Measurements from ENCODE around the gene RELA.

RELA gene

DNA sequence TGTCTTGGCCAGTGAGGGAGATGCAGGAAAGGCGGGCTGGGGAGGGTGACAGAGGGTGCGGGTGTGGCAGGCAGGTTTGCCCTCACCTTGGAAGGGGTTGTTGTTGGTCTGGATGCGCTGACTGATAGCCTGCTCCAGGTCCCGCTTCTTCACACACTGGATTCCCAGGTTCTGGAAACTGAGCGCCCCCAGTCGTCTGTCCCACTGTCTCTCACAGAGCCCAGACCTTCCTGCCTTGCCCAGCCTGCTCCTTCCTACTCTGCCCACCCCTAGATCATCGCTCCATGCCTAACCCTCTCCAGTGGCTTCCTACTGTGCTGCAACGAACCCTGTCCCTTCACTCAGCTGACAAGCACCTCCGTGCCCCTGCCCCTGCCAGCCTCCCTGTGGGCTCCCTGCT is 2.7 kb downstream of the RELA start:
- in situ Hi-C loops (cut with HindIII; ENCODE audit: low pct_unique_long_range_greater_than_20kb, low sequenced_read_pairs) = no loop called here
- TF ChIP-seq JUND (IDR thresholded peaks at IDR 0.05; ENCODE audit: low read depth) = no peak
- DNase-seq (ENCODE audit: low read depth in 1 of 2, low spot score in 1 of 2) = no peak

DNA sequence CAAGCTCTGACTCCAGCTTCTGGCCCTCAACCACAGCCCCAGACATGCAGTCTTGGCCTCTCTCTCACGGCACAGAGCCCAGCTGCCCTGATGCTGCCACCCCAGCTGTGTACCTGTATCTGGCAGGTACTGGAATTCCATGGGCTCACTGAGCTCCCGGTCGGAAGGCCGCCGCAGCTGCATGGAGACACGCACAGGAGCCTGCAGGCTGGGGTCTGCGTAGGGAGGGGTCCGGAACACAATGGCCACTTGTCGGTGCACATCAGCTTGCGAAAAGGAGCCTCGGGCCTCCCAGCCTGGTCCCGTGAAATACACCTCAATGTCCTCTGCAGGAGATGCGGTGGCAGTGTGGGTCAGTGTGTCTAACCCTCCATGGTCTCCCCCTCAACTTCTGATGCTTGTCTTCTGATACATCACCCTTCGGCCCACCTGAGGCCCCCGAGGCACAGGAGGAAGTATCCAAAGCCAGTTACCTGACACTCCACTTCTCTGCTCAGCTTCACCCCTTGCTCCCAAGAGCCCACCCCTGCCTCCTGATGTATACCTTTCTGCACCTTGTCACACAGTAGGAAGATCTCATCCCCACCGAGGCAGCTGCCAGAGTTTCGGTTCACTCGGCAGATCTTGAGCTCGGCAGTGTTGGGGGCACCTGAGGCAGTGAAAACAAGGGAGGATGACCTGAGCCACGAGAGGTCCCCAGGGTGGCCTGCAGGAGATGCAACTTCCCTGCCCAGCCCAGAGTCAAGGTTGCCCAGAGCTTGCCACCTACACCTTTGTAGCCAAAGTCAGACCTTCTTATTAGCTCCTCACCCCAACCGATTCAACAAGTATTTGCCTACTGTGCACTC is 4.3 kb downstream of the RELA start:
- DNase-seq (ENCODE audit: low read depth in 1 of 2, low spot score in 1 of 2) = no peak
- in situ Hi-C loops (cut with HindIII; ENCODE audit: low pct_unique_long_range_greater_than_20kb, low sequenced_read_pairs) = no loop called here
- no peak for TF ChIP-seq JUND (IDR thresholded peaks at IDR 0.05; ENCODE audit: low read depth)

DNA sequence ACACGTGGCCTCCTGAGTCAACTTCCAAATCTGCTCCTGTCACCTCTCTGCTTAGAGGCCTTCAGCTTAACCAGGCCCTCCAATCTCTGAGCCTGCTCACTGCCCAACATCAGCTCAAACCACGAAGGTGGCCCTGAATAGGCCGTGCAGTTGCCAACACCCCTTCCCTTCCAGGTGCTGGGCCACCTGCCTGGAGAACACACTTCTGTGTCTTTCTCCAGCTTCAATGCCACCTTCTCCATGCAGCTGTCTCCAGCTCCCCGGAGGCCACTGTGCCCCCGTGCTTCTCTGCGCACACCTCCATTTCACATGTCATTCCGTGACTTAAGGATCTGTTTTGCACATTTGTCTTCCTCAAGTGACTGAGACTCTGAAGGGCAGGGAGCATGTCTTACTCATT is 5.3 kb downstream of the RELA start:
- no peak for TF ChIP-seq JUND (IDR thresholded peaks at IDR 0.05; ENCODE audit: low read depth)
- in situ Hi-C loops (cut with HindIII; ENCODE audit: low pct_unique_long_range_greater_than_20kb, low sequenced_read_pairs) = no loop called here
- DNase-seq (ENCODE audit: low read depth in 1 of 2, low spot score in 1 of 2) = no peak

DNA sequence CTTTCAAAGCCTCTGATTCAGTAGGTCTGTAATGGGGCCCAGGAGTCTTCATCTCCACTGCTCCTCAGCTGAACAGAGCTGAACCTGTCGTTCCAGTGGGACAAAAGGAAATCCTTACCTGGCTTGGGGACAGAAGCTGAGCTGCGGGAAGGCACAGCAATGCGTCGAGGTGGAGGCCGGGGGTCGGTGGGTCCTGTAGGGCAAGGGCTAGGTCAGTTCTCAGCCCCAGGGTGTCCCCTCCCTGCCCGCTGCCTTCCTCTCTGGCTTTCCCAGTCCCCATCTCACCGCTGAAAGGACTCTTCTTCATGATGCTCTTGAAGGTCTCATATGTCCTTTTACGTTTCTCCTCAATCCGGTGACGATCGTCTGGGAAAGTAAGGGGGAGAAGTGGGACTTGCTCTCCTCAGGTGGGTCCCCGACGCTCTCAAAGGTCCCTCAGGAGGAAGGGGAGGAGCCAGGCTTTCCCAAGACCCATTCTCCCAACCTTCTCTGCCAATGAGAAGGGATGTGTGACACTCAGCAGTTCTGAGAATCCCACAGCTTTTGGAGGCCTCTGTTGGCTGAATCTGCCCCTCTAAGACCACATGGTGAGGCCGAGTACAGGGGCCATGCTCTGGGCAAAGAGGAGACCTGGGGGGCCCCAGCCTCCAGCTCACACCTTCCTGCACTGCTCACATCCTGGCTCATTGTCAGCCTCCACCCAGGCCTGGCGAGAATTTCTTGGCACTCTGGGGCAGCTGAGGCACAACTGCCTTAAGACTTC is 7.0 kb downstream of the RELA start:
- DNase-seq (ENCODE audit: low read depth in 1 of 2, low spot score in 1 of 2) = no peak
- in situ Hi-C loops (cut with HindIII; ENCODE audit: low pct_unique_long_range_greater_than_20kb, low sequenced_read_pairs) = no loop called here
- no peak for TF ChIP-seq JUND (IDR thresholded peaks at IDR 0.05; ENCODE audit: low read depth)

DNA sequence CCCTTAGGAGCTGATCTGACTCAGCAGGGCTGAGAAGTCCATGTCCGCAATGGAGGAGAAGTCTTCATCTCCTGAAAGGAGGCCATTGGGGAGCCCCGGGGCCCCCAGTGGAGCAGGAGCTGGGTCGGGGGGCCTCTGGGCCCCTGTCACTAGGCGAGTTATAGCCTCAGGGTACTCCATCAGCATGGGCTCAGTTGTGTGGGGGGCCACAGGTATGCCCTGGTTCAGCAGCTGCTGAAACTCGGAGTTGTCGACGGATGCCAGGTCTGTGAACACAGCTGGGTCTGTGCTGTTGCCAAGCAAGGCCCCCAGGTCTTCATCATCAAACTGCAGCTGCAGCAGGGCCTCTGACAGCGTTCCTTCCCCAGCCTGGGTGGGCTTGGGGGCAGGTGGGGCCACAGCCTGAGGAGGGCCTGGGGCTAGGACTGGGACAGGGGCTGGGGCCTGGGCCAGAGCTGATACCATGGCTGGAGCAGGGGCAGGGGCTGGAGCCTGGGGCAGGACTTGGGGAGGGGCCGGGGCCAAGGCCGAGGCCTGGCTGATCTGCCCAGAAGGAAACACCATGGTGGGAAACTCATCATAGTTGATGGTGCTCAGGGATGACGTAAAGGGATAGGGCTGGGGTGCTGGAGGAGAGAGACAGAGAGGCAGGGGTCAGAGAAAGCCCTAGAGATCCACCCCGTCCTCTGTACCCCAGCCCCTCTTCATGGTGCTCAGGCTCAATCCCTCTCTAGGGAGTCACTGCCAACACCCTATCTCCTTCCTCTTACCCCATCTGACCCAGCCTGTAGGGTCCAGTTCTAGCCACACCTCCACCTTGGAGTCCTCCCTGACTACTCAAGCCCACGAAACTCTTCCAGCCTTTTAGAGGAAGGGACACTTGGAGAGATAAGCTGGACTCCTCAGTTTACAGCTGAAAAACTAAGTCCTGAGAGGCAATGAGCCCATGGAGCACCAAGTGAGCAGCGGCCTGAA is 8.1 kb downstream of the RELA start:
- no peak for DNase-seq (ENCODE audit: low read depth in 1 of 2, low spot score in 1 of 2)
- in situ Hi-C loops (cut with HindIII; ENCODE audit: low pct_unique_long_range_greater_than_20kb, low sequenced_read_pairs) = no loop called here
- TF ChIP-seq JUND (IDR thresholded peaks at IDR 0.05; ENCODE audit: low read depth) = no peak

- no peak for TF ChIP-seq JUND (IDR thresholded peaks at IDR 0.05; ENCODE audit: low read depth)
- in situ Hi-C loops (cut with HindIII; ENCODE audit: low pct_unique_long_range_greater_than_20kb, low sequenced_read_pairs) = no loop called here
- DNase-seq (ENCODE audit: low read depth in 1 of 2, low spot score in 1 of 2) = no peak
Measured at GRCh38 chr11:65653229-65654225, 9.2 kb downstream of the RELA start.

- in situ Hi-C loops (cut with HindIII; ENCODE audit: low pct_unique_long_range_greater_than_20kb, low sequenced_read_pairs) = no loop called here
- peak; percentile 94 to 99 for DNase-seq (ENCODE audit: low read depth in 1 of 2, low spot score in 1 of 2)
- no peak for TF ChIP-seq JUND (IDR thresholded peaks at IDR 0.05; ENCODE audit: low read depth)
Measured at GRCh38 chr11:65652511-65653228, 10.0 kb downstream of the RELA start.

DNA sequence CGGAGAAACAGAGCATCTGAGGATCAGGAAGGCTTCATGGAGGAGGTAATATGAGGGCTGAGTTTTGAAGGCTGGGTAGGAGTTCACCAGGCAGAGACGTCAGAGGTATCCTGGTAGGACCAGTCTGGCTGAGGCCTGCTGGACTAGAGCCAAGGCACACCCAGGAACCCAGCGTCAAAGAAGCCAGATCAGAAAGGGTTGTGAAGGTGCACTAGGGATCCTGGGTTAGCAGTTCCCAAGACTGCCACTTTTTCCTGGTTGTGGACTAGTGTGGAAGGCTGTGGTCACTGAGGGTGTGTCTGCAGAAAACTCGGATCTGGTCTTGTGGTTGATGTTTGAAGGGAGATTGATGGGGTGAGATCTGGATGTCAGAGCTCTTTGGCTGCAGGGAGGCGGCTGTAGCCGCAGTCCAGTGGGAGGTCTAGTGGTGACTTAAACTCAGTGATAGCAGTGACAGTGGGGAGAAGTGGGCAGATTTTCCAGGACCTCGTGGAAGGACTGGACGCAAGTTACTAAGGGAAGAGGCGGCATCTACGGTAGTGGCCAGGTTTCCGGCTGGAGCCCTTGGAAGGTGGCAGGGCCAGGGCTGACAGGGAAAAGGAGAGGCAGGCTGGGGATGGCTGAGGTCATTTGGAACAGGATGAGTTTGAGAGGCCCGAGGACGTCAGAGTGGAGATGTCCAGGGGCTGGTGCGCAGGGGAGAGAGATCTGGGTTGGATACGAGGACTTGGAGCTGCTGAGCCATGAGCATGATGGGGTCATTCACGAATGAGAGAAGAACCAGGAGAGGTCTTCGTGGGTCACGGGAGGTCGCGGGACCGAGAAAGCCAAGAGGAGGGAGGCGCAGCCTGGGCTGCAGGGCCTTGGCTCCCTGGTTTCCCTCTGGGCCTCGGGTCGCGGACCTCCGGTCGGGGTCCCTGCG is 10.9 kb downstream of the RELA start:
- DNase-seq (ENCODE audit: low read depth in 1 of 2, low spot score in 1 of 2) = peak; percentile 89
- in situ Hi-C loops (cut with HindIII; ENCODE audit: low pct_unique_long_range_greater_than_20kb, low sequenced_read_pairs) = no loop called here
- TF ChIP-seq JUND (IDR thresholded peaks at IDR 0.05; ENCODE audit: low read depth) = no peak

DNA sequence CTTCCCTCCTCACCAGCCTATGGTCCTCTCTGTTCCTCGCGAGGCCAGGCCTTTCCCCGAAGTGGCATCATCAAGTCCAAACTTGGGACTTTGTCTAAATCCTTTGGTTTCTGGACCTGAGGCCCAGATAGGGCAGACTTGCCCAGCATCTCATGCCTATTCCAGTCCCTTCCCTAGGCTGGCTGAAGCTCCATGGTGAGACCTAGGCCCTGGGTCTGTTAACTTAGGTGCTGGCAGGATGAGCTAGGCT is 11.5 kb downstream of the RELA start:
- in situ Hi-C loops (cut with HindIII; ENCODE audit: low pct_unique_long_range_greater_than_20kb, low sequenced_read_pairs) = no loop called here
- no peak for TF ChIP-seq JUND (IDR thresholded peaks at IDR 0.05; ENCODE audit: low read depth)
- no peak for DNase-seq (ENCODE audit: low read depth in 1 of 2, low spot score in 1 of 2)
